HG02884 (cell line): ENCODE results near the gene UBE3B.

ENCODE experiments used
- ATAC-seq: cut with Tn5 transposase; IDR thresholded peaks from one replicate; pipeline ENCODE4 v1.9.1; 2021; ENCODE audit warnings: mild to moderate bottlenecking, moderate library complexity; ENCODE audit not compliant: unreplicated experiment

Gene UBE3B

GRCh38 chr12:109527489-109528123, 50.2 kb downstream of the UBE3B start:
- no peak for ATAC-seq

DNA sequence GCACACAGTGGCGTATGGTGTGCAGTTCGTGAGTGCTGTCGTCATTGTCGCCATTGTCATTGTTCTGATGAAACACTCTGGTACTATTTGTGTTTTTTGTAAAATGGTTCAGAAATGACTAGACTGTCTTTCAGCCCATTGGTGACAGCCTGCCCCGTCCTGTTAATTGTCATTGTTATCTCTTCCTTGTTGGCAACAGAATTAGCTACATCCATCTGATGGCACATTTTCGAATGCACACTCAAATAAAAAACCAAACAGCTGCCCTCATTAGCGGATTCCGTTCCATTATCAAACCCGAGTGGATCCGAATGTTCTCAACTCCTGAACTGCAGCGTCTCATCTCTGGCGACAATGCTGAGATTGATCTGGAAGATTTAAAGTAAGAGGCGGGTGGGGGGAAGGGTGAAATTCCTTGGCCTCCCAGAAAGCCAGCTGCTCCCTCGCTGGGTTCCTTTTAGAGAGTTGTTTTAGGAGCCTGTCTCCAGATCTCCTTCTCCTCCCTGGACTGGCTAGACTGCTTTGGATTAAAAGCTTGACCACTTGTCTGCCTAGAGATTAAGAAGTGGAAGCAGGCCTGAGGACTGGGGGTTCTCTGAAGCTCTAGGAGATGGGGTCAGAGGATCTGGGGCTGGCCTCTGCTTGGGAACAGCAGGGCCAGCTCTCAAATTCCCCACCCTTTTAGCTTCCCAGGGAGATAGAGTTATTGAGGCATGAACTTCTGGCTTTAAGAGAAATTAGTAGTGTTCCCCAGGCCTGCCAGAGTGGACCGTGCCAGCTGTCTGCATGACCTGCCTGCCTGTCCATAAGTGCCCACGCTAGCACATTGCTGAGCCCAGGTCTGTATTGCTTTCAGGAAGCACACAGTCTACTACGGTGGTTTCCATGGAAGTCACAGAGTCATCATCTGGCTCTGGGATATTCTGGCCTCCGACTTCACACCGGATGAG, 52.5 kb downstream of the UBE3B start:
- ATAC-seq, result no peak

DNA sequence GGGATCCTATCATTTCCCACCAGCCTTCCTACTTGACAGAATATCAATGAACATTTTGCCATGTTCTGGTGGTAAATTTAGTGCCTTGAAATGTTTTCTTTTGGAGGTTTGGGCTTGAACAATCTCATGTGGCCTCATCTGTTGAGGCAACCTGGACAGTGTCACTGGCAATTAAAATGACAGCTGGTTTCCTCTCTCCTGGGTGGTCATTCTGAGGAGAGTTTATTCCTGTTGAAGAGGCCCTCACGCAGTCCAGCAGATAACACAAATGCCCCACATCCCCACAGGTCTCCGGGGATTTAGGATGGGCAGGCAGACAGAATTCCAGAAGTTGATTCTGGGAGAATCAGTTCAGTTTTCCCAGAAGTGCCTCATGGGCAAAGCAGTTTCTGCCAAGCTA, 54.0 kb downstream of the UBE3B start:
- no peak for ATAC-seq

GRCh38 chr12:109532721-109533486, 55.5 kb downstream of the UBE3B start:
- no peak for ATAC-seq

DNA sequence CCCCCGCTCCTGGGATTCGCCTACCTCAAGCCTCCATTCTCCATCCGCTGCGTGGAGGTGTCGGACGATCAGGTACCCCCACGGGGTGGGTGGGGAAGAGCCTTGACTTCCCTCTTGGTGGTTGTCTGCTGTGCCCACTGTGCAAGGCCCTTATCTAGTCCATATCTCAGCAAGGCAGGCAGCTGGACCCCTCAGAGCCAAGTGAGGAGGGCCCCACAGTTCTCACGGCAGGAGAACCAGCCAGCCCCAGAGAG, 56.0 kb downstream of the UBE3B start:
- no peak for ATAC-seq

GRCh38 chr12:109534456-109534855, 57.0 kb downstream of the UBE3B start:
- no peak for ATAC-seq

DNA sequence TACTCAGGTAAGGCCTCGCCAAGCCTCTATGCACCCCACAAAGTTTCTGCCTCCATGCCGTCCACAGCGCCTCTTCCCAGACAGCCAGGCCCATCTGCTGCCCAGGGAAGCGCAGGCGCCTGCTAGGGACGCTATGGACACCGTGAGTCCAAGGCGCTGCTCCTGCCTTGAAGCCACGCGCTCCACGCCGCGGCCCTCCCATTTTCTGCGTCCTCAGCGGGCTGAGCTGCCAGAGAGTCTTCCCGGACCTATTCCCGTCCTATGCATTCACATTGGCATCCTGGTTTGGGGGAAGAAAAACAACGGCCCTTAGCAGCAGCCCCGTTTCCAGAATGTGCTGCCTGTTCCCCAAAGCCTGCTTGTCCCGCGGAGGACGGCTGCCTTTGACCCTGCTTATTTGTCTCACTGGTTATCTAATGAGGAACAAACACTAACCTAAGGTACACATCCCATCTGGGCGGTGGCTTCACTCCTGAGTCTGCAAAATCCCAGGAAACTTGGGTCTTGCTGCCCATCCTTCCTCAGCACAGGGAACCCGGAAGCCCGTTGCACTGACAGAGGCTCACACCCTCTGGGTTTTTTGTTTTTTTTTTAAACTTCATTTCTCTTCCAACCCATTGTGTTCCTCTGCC, 57.9 kb downstream of the UBE3B start:
- no peak for ATAC-seq

- ATAC-seq, result no peak
These were observed 58.4 kb downstream of the UBE3B start for GRCh38 chr12:109535863-109536250.

- no peak for ATAC-seq
These were observed 59.7 kb downstream of the UBE3B start for GRCh38 chr12:109537136-109537535.

- no peak for ATAC-seq
These were observed 60.9 kb downstream of the UBE3B start for GRCh38 chr12:109538191-109538863.

DNA sequence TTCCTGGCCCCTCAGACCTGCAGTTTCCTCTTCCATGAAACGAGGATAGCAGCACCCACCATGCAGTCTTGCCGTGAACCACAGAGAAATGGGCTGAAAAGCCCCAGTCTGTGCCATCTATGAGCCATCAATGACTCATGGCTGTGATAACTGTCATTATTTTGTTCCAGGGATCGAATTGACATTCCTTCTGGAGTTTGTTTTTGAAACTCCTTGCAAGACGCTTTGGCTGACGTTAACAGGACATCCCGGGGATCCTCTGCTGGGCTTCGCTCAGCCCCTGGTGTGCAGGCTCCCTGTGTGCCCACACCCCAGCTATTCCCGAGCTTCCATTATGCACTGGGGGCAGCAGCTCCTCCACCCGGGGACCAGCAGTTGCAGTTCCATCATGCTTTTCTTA, 62.1 kb downstream of the UBE3B start:
- no peak for ATAC-seq

DNA sequence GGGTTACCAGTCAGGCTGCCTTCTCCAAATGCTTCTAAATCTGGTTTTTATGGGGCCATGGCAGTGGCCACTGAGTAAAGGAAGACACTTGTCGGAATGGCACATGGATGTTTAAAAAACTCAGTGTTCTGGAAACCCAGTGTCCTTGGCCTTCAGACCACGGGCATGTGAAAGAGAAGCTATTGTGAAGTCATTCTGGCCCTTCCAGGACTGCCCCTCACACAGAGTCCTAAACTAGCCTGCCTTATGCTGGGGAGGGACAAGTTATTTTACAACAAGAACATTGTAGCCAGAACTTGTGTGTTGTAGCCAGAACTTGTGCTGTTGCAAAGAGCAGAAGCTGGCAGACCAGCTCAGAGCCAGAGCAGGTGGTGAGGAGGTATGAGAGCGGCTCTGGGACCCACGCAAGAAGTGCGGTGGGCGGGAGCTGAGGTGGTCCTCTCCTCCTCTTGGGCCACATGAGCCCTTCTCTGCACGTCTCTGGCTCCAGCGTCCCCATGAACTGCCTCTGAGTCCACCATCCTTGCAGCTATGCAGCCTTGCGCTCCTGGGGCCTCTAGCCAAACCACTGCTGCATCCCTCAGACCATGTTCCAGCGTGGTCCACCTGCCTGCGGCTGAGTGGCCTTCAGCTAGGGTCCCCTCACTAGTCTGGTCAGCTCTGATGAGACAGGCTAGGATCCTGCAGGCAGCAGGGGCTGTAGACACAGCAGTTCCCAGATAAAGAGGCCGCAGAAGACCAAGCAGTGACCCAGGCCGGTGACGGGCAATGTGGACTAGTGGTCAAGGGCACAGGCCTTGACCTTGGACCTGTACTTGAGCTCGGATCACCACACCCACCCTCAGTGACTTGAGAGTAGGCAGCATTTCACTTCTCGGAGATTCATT, 63.3 kb downstream of the UBE3B start:
- no peak for ATAC-seq

DNA sequence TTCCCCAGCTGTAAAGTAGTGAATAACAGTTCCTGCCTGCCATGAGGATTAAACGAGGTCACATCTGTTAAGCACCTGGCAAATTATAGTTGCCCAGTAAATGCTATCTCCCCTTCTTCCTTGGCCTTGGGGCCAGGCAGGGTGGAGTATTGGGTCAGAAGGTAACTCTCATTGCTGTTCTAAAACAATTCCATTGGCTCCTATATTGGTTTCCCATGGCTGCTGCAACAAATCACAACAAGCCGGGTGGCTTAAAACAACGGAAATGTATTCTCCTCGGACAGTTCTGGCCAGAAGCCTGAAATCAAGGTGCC, 63.9 kb downstream of the UBE3B start:
- no peak for ATAC-seq

GRCh38 chr12:109542014-109542413, 64.6 kb downstream of the UBE3B start:
- ATAC-seq, result no peak

- ATAC-seq, result no peak
These were observed 65.4 kb downstream of the UBE3B start for GRCh38 chr12:109542876-109543275.

DNA sequence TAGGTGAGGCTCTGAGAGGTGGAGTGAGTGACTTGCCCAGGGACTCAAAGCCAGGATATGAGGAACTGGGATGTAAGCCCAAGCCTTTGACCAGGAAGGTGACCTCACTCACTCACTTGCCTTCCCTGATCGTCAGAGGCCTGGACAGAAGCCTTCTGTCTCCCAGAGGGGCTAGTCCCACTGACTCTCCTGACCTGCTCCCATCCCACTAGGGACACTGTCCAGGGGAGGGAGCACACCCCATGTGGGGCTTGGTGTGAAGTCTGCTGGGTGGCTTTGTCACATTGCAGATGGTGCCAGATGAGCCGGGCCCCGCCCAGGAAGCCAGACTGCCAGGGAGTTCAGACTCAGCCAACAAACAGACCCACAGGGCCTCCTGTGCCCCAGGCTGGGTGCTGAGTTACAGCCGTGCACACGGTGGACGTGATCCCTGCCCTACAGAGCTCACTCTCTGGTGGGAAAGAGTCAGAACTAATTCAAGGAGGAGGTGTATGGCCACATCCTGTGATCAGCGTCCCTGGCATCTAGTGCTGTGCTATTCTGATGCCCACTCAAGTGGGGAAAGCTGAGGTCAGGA, 67.6 kb downstream of the UBE3B start:
- ATAC-seq, result no peak

GRCh38 chr12:109545826-109546225, 68.4 kb downstream of the UBE3B start:
- ATAC-seq, result no peak

GRCh38 chr12:109547286-109547685, 69.9 kb downstream of the UBE3B start:
- ATAC-seq, result no peak

DNA sequence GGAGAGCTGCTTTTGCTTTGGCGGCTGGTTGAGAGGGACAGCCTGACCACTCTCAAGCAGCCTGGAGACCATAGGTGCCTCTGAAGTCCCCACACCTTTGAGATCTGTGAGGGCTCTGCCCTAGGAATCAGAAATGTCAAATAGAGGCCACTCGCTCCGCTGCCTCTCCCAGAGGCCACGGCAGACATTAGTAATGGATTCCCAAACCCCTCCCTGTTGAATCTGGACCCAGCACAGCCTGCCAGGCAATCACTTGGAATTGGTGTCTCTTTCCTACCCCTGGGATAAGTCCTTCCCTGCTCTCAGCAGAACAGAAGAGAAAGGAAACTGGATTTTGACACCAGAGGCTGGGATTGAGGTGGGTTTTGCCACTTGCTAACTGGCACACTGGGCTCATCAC, 70.8 kb downstream of the UBE3B start:
- no peak for ATAC-seq
